HG02870 (cell line): ENCODE measurements around the gene TNNT2.
A peak's percentile ranks its signal among the peaks of the same experiment; 100 is the strongest.

Experiments used
- ATAC-seq: cut with Tn5 transposase; IDR thresholded peaks from one replicate; pipeline ENCODE4 v1.9.1; 2021; ENCODE audit warnings: mild to moderate bottlenecking, moderate library complexity; ENCODE audit not compliant: unreplicated experiment

Gene TNNT2

GRCh38 chr1:201403359-201403758 lies 25.9 kb upstream of the TNNT2 start:
- no peak for ATAC-seq

GRCh38 chr1:201401700-201402099 lies 24.2 kb upstream of the TNNT2 start:
- no peak for ATAC-seq

GRCh38 chr1:201400852-201401230 lies 23.4 kb upstream of the TNNT2 start:
- no peak for ATAC-seq

- ATAC-seq = no peak
Observed at GRCh38 chr1:201400212-201400851, 22.9 kb upstream of the TNNT2 start.

- no peak for ATAC-seq
Observed at GRCh38 chr1:201399352-201400126, 22.1 kb upstream of the TNNT2 start.

- no peak for ATAC-seq
Observed at GRCh38 chr1:201399018-201399351, 21.5 kb upstream of the TNNT2 start, which contains the start of gene LAD1. TSS of gene LAD1 (minus strand) at chr1:201399324. CDS start at chr1:201399306, 18 bp downstream.

- ATAC-seq = no peak
Observed at GRCh38 chr1:201397675-201398074, 20.2 kb upstream of the TNNT2 start.

GRCh38 chr1:201396861-201397464 lies 19.5 kb upstream of the TNNT2 start:
- no peak for ATAC-seq

- ATAC-seq = no peak
Observed at GRCh38 chr1:201395936-201396335, 18.5 kb upstream of the TNNT2 start.

- ATAC-seq = no peak
Observed at GRCh38 chr1:201394591-201394990, 17.1 kb upstream of the TNNT2 start.

GRCh38 chr1:201393076-201393475 lies 15.6 kb upstream of the TNNT2 start:
- no peak for ATAC-seq

- no peak for ATAC-seq
Observed at GRCh38 chr1:201391651-201392511, 14.4 kb upstream of the TNNT2 start.

- no peak for ATAC-seq
Observed at GRCh38 chr1:201391225-201391624, 13.7 kb upstream of the TNNT2 start.

- no peak for ATAC-seq
Observed at GRCh38 chr1:201389051-201389450, 11.6 kb upstream of the TNNT2 start.

- no peak for ATAC-seq
Observed at GRCh38 chr1:201386208-201386607, 8.7 kb upstream of the TNNT2 start.

GRCh38 chr1:201385299-201385891 lies 7.9 kb upstream of the TNNT2 start:
- ATAC-seq = peak; percentile 73

- ATAC-seq = no peak
Observed at GRCh38 chr1:201384406-201384782, 6.9 kb upstream of the TNNT2 start.

- no peak for ATAC-seq
Observed at GRCh38 chr1:201383647-201384405, 6.3 kb upstream of the TNNT2 start.

- ATAC-seq = no peak
Observed at GRCh38 chr1:201381130-201381529, 3.6 kb upstream of the TNNT2 start.

- ATAC-seq = no peak
Observed at GRCh38 chr1:201379733-201380242, 2.3 kb upstream of the TNNT2 start.
